Activated T-cell treated with anti-CD3 and anti-CD28 coated beads, Interleukin-2, amount 50 U/mL, for 72 hours (primary cell): ENCODE measurements around the gene PARP12. TPM values are rescaled to one million over a fixed set of nuclear protein-coding genes. Genes with fewer than 3 reads are reported as not detected.

Experiments used
- total RNA-seq, 2 donors: library from RNA; stranded (reverse); gene quantifications; one replicate each; pipeline ENCODE4 v1.2.3, GENCODE V29; 2022

PARP12 gene
- total RNA-seq, 2 donors from 2014 or later = 49.9 to 71.5 TPM

Other genes with a start within 250 kb of the PARP12 start
- gene TBXAS1, start 233.7 kb downstream of the PARP12 start, total RNA-seq = 1 to 10 TPM; 3.9 to 4.7 TPM
- gene KDM7A, start 114.0 kb upstream of the PARP12 start, total RNA-seq = 10 to 100 TPM; 28.1 to 39.2 TPM